NCI-H2227 treated with DMSO at 0.1 percent for 48 hours (cell line): ENCODE results near the gene CCL4L2.
"Not testable (repeated sequence)": the region's sequence is repeated elsewhere in the genome, so short reads cannot be mapped to it uniquely, and the experiment has no call there.

Experiments used
- DNase-seq: peaks from one replicate; lab custom pipeline; 2025; lab: John Stamatoyannopoulos, UW

The CCL4L2 gene

DNA sequence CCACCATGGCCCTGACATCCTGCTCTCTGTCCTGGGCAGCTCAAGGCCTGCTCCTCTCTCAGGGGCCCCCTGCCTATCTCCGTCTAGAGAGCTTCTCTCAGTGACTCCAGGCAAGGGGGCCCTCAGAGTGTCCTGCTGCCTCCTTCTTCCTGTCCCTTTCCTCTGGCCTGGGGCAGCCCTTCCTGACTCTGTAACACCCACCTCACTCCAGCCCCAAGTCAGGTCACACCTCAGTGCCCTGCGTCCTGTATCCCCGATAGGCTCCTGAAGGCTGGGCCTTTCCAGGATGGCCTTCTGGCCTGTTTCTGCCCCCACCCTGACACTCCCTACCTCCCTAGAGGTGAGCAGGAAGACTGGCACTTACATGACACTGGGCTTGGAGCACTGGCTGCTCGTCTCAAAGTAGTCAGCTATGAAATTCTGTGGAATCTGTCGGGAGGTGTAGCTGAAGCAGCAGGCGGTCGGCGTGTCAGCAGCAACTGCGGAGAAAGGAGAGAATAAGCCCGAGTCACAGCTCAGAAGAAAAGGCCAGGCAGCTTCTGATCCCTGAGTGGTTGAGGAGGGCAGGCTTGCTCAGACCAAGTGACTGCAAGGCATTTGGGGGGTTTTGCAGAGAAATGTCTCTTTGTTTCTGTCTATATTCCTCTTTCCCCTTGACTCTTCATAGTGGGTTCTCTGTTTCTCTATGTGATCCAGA is 15.3 kb upstream of the CCL4L2 start:
- no peak for DNase-seq

DNA sequence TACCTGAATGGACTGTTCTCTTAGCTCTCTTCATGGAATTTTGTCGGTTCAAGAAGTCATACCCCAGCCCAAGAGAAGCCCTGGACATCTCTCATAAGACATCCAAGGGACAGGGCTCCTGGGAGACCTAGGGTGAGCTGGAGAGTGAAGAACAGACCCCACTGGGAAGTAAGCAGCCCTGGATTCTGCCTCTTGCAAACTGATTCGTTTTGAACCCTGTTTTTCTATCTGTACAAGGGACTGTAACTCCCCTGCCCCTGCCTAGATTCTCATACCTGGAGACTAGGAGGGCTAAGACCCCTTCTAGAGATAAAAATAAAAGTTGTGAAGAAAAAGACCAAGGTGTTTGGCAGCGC is 14.8 kb upstream of the CCL4L2 start:
- no peak for DNase-seq

- DNase-seq, result no peak
These were observed 13.5 kb upstream of the CCL4L2 start for GRCh38 chr17:36197387-36197703.

DNA sequence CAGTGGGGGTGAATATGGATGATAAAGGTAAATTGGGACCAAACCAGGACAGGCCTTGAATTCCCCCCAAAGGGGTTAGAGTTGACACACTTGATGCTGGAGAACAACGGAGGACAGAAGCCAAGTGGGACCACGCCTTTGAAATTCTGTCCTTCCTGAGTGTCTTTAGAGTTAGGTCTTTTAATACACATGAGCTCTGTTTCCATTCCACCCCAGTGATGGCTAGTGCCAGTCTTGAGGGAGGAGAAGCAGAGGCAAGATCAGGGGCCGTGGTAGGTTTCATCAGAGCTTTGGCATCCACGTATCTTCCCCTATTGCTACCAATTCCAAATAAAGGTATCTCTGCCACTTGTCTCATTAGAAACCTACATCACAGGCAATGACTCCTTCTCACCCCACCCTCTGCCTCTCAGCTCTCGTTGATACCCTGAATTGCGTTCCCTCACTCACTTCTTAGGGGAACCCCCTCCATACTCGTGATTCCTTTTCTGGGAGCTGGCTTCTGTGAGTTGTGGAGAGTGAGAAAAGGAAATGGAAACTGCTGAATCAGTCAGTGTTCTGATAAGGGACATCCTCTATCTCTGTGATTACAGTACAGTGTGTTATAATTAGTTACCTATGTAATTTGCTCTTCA is 11.9 kb upstream of the CCL4L2 start:
- no peak for DNase-seq

DNA sequence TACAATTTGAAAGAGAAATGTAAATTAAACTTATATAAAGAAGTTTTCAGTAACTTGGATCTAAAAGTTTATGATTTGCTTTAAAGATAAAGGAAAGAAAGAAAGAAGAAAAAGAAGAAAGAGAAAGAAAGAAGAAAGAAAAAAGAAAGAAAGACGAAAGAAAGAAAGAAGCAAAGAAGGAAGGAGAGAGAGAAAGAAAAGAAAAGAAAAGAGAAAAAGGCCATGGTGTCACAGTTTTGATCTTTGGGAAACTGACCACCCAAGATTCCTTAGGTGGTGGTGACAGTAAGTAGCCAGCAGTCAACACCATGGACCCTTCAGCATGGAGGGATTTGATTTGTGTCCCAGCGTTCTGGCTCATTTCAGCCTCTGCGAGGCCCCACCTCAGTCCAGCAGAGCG is 9.8 kb upstream of the CCL4L2 start:
- DNase-seq, result not testable (repeated sequence)

DNA sequence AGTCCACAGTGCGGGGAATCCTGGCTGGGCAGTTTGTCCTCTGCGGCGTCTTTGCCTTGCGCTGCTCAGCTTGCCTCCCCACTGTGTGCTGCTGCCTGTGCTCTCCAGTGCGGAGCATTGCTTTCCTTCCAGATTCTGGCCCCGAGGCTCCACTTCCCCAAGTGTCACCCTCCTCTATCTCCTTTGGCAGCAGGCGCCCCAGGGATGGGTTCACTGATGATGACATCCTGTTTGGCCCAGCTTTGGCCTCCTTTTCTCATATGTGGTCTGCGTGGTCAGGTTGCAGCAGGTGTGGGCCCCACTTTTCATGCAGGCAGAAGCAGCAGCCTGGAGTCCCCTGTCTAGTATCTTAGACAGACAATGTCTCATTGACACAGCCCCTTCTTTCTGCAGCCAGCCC is 9.4 kb upstream of the CCL4L2 start:
- DNase-seq, result not testable (repeated sequence)

- no peak for DNase-seq
These were observed 7.5 kb upstream of the CCL4L2 start for GRCh38 chr17:36203335-36203734.

- no peak for DNase-seq
These were observed 6.0 kb upstream of the CCL4L2 start for GRCh38 chr17:36204724-36205500.

- DNase-seq, result no peak
These were observed 5.0 kb upstream of the CCL4L2 start for GRCh38 chr17:36205637-36206485.

- DNase-seq, result not testable (repeated sequence)
These were observed 4.4 kb upstream of the CCL4L2 start for GRCh38 chr17:36206486-36206821.

DNA sequence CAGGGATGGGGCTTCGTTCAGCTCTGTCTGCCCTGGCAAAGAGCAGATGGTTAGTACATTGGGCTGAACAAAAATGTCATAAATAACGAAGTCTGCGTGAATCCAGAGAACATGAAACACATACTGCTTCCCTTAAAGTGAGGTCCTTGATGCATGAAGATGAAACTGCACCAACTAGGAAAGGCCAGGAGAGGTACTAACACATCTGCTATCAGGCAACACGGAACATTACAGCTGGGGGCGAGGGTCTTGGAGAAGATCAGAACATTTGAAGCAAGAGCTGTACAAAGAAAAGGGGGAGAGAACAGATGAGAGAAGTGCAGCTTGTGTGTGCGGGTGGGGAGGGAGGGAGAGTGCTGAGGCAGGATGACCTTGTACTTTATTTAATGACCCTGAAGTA is 3.5 kb upstream of the CCL4L2 start:
- DNase-seq, result not testable (repeated sequence)

DNA sequence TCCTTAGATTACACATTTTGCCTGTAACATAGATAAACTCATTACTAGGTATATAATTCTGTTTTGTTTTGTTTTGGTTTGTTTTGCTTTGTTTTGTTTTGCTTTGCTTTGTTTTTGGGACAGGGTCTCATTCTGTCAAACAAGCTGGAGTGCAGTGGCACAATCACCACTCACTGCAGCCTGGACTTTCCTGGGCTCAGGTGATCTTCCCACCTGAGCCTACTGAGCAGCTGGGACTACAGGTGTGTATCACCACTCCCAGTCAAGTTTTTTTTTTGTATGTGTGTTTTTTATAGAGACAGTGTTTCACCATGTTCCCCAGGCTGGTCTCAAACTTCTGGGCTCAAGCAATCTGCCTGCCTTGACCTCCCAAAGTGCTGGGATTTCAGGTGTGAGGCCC is 1.3 kb upstream of the CCL4L2 start:
- DNase-seq, result no peak

GRCh38 chr17:36211484-36212271 is 815 bp downstream of the CCL4L2 start:
- DNase-seq, result not testable (repeated sequence)

GRCh38 chr17:36212272-36212605 is 1.4 kb downstream of the CCL4L2 start:
- no peak for DNase-seq

- no peak for DNase-seq
These were observed 2.1 kb downstream of the CCL4L2 start for GRCh38 chr17:36212966-36213365.

DNA sequence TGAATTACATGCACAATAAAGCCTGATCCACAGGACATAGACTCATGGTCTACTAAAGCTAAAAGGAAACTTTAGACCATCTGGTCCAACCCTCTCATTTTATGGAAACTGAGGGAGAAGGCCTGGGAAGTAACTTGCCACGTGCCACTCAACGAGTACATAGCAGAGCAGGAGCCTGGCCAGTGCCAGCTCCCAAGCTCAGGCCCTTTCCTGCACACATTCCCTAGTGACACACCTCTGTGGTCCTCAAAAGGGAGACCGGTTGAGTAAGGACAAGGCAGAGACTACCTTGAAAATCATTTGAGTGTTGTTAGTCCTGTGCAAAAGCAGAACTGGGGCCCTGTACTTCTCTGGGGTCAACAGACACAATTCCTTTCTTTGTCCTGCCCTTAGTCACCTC is 2.8 kb downstream of the CCL4L2 start:
- no peak for DNase-seq

DNA sequence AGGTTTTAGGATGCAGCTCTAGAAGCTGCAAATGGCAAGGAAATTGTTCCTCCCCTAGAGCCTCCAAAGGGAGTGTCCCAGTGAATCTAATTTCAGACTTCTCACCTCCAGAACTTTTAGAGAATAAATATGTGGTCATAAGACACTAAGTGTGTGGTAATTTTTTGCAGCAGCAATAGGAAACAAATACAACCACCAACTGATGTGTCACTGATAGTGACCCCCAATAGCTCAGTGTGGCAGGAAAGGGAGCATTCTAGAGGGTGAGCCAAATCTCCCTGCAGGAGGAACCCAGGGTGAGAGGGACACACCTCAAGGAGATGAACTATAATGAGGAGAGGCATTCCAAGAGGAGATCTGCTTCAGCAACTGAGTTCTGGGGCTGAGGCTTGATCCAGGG is 4.1 kb downstream of the CCL4L2 start:
- no peak for DNase-seq

- DNase-seq, result not testable (repeated sequence)
These were observed 4.8 kb downstream of the CCL4L2 start for GRCh38 chr17:36215406-36216308.

DNA sequence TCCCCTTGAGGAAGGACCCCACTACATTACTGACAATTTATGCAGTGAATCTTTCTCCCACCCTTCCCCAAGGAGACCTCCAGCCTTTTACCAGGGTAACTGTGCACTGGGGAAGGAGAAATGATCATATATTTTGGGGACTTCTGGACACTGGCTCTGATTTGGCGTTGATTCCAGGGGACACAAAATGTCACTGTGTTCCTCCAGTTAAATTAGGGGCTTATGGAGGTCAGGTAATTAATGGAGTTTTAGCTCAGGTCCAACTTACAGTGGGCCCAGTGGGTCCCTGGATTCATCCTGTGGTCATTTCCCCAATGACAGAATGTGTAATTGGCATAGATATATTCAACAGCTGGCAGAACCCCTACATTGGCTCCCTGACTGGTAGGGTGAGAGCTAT is 8.7 kb downstream of the CCL4L2 start:
- not testable (repeated sequence) for DNase-seq

- DNase-seq, result not testable (repeated sequence)
These were observed 10.1 kb downstream of the CCL4L2 start for GRCh38 chr17:36220737-36221580.
